Stimulated activated CD8-positive, alpha-beta memory T cell treated with anti-CD3 and anti-CD28 coated beads, Interleukin-7, amount 100 ng/mL, for 1 hour (primary cell): ENCODE measurements around the gene KCNH1.
"Not testable (repeated sequence)": the region's sequence is repeated elsewhere in the genome, so short reads cannot be mapped to it uniquely, and the experiment has no call there.

Experiments
- DNase-seq, 2 donors: peaks; one replicate each; pipeline ENCODE4 v3.0.0-alpha.2; 2020; ENCODE audit warnings: low read depth in 2 of 2

The KCNH1 gene

DNA sequence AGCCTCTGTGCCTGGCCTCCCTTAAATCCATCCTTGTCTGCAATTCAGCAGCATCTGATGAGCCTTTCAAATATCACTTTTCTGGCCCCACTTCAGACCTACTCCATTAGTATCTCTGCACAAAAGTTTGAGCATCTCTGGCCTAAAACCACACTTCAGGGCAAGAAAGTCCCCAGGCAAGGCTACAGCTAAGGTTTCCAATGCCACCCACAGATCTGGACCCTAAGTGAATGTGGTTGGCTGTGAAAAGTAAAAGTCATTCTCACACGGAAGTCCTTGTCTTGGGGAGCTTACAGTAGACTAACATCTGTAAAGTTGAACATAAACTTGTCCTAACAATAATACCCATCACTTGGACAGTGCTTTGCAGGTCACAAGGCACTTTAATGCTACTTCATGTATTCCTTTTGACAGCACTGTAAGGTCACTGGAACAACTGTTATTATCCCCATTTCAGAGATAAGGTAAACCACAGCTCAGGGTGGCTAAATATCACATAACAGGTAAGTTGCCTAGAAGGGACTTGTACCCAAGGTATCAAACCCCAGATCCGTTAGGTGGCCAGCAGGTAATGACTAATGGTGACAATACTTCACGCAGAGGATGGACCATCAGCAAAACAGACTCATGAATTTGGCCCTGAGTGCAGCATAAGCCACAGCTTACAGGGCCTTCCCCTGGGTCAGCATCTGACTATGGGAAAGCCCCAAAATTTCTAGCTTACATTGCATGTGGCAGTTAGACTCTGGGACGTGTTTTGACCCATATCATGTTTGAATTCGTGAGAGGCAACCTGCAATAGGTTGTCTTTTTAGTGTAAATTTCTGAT lies 449.3 kb downstream of the KCNH1 start:
- DNase-seq: no peak

DNA sequence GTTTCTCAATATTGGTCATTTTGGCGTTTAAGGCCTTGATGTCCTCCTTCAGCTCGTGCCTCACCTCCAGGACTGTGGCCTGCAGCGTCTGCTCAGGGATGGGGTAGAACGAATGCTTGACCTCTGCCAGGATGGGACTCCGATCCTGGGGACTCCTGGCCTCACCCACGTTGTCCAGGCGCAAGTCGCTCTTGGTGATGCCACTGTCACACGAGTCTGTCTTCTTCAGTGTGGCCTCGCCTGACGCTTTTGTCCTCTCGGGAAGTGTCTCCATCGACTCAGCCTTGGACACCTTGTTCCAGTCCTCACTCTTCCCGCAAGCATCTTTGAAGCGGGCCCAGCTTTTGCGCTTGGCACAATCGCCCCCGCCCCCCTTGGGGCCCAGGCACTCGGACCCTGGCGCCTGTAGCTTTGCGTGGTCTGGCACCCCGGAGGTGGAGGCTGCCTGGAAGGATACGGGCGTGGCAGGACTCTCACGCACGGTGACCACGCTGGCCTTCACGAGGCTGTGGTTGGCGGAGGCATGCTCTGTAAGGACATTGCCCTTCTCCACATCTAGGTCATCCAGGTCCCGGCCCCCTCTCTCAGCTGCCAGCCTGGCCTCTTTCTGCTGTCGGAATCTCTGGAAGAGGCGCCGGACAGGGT lies 450.4 kb downstream of the KCNH1 start:
- no peak for DNase-seq

DNA sequence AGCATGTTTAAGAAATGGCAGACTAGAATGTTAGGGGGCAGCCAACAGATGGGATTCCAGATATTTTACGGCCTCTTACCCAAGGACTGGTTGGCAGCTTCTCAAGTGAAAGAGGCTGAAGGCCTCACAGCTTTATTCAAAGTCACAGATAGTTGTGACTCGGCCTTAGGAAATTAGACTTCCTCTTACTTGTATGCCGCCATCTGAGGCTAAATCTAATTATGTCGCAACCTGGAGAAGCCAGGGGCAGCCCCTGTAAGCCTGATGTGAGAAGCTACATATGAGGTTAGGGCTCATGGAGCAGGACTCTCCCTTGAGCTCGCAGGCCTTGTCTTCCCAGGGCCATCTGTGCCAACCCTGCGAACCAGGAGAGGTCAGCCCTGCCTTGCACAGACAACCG lies 452.8 kb downstream of the KCNH1 start:
- no peak for DNase-seq

DNA sequence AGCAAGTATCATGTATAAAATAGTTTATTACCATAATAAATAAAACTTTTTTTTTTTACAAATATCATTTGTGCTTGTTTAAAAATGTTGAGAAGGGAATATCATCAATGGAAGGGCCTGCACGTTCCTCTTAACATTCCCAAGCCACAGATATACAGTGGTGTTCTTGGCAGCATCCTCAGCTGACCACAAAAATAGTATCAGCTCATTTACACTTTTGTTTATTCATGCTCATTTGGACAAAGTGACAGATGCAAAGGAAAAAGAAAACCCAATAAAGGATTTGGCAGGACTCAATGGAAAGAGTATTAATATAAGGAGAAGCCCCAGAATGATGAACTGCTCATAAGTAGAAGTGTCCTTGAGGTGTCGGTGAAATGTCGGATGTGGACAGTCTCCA lies 455.6 kb downstream of the KCNH1 start:
- no peak for DNase-seq

DNA sequence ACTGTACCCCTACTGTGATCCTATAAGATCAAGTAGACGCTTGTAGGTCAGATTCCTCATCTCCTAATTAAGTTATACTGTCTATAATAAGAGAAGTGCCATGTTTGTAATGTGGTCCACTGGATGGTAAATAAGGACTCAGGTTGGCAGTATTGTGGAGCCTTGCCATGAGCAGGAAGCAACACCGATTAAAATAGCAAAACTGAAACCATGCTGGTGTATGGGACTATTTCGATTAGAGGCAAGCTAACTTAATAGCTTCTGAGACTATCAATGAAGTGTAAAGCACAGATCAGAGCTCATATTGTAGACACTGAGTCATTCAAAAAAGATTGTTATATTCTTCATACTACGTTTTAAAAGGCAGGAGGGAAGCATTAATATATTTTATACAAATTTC lies 456.4 kb downstream of the KCNH1 start:
- DNase-seq: no peak

DNA sequence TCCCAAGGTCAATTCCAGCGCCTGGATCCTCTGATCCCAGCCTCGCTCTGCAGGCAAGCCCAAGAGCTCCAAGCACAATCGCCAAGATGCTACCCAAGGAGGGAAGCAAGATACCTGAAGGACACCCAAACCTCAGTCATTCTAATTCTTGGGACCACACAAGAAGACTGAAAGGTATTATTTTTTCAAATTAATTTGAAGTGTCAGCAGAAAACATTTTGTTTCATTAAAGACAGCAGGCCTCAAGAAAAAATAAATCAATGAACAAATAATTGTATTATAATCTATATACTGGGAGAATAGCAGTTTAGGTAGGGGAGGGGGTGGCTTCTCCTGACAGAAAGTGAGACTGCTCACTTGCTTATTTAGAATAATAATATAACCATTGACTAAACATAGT lies 457.4 kb downstream of the KCNH1 start:
- DNase-seq: no peak

DNA sequence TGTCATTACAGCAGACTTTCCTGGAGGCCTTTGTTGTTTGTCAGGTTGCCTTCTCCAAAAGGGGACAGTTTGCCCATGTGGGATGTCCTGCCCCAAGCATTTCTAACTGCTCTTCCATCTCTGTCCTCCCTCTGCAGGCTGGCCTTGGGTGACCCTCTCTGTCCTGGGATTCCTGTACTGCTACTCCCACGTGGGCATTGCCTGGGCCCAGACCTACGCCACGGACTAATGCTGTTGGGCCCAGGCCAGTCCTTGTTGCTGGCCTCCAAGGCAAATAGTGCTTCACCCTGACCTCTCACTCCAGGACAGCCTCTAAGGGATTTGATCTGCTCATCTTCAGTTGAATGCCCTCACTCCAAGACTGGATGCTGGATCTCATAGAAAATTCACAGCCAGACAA lies 459.8 kb downstream of the KCNH1 start:
- no peak for DNase-seq

DNA sequence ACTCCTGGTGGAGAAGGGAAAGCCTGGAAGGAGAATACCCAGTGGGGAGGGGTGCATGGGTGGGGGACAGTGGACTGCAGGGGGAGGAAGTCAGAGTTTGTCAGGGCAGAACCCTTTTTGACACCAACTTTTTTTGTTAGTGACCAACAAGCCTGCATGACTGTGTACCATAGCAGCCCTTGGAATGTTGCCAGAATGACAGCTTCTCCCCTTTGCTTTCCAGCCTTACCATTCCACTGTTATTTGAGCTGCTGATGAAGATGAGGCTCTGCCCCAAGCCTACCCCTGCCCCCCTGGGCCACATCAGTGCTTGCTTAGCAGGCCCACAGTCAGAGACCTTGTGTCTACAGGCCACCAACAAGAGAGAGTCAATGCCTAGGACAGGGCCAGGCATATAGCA lies 464.0 kb downstream of the KCNH1 start:
- DNase-seq: no peak

DNA sequence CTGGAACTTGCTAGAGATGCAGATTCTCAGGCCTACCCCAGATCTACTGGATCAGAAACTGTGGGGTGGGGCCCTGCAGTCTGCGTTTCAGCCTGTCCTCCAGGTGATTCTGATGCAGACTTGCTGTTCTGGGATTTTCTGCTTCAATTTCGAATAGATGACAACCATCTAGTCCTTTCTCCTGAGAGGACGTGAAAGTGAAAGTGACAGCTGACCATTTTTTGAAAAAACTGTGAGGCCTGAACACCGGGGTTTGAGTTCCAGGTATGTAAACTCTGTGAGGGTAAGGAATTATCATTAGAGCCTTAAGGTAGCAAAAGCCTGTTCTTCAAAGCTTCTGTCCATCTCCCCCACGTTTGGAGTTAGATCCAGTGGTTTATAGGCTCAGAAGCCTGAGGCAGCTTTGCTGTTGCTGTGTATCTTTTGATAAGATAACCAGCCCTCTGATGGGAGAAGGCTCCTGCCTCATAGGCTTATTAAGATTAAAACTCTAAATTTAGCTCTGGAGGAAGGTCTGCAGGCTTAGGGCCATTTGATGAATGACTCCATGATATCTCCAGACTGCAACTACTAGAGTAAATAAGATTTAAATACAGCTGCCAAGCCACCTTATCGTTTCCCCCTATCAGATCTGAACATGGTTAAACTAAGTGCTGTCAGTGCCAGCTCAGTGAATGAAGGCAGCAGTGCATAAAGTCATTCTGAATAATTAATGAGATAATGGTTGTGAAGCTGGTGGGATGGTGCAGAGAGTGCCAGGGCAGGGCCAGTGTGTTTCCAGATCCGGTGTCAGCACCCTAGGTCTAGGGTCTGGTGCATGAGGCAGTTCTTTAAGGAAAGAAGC lies 470.0 kb downstream of the KCNH1 start:
- DNase-seq: no peak

DNA sequence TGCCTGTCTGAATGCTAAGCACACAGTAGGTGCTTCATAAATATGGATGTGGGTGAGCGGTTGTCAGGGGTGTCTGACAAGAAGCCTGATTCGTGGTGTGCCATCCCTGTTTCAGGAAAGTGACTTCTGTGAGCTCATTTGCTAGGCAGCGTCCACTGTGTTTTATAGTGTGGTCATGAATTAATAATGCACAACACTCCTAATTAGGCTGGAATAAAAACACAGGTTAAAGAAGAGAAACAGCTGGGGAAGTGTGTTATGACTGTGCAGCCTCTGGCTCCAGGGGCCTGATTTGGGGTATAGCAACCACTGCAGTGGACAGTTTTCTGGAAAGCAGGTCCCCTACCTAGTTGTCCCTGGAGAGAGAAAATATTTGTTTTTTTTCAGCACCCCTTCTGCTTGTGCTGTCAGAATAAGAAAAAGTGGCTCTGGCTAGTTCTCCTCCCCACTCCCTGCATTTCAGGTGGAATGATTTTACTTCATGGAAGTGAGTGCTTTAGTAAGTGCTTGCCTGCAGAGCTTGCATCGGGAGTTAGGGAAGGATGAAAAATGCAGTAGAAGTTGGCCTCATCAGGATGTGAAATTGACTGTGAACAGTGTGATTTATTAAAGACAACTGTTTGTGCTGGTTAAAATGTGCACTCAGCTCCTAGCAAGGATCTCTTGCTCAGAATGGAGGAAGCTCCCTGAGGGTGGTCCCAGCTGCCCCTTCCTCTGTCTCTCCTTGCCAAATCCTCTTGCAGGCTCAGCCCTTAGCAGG lies 471.5 kb downstream of the KCNH1 start:
- no peak for DNase-seq

DNA sequence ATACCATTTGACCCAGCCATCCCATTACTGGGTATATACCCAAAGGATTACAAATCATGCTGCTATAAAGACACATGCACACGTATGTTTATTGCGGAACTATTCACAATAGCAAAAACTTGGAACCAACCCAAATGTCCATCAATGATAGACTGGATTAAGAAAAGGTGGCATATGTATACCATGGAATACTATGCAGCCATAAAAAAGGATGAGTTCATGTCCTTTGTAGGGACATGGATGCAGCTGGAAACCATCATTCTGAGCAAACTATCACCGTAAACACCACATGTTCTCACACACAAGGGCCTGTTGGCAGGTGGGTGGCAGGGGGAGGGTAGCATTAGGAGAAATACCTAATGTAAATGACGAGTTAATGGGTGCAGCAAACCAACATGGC lies 472.4 kb downstream of the KCNH1 start:
- not testable (repeated sequence) for DNase-seq

DNA sequence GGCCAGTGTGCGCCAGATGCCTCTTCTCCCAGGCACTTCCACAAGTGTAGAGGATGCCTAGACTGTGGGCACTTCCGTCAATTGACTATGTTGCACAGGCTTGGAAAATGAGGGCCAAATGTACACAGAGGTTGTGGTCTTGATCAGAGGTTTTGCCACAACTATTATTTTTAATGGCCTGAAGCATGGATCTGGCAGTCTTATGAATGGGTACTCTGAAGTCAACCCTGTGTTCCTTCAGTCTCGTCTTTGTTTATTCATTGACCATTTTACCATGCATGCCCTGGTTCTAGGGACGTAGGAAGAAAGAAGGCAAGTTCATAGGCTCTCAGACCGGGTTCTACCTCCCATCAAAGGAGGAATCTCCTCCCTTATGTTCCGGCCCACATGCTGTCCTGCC lies 476.1 kb downstream of the KCNH1 start:
- no peak for DNase-seq

DNA sequence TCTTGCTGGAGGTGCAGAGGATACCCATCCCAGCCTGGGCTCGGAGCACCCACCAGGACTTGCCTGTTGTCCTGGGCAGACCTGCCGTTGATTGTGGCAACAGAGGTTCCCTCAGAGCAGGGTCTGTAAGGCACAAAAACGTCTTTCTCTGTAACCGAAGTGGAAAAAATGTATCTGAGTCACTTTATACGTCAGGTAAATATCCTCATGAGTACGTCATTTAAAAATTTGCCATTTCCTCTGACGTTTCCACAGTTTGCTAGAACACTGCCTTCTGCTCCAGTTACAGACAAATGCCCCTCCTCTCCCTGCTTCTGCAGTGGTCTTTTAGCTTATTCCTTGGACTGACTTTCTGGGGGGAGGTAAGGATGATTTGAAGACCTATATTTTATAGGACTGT lies 478.4 kb downstream of the KCNH1 start:
- no peak for DNase-seq

DNA sequence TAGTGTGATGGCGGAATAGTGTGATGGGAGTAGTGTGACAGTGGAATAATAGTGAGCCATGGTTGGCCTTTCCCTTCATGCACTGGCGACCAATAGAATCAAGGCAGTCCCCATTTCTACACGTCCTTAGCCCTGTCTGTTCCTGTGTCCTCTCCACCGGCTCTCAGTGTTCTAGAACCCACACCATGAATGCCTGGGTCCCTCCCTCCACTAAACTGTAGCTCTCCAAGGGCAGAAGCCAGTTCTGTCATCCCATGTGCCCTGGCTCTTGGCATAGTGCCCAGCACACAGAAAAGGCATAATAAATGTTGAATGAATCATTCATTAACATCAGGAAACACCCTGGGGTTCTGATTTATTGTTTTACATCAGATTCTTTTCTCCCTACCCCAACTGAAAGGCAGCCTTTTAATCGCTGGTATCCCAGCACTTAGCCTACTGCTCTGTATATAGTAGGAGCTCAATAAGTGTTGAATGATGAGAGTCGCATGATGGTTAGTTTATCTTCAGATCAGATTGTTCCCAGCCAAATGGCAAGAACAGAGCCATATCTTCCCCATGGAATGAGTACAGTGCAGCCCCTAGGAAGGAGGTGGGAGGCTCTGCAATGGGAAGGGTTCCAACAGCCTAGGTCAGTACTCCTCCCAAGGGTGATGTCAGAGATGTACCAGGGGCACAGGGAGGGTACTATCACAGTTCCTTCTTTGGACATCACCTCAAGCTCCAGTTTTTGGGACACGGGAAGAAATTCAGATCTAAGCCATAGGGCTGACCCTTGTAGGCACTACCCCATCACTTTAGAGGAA lies 479.6 kb downstream of the KCNH1 start:
- DNase-seq: no peak

DNA sequence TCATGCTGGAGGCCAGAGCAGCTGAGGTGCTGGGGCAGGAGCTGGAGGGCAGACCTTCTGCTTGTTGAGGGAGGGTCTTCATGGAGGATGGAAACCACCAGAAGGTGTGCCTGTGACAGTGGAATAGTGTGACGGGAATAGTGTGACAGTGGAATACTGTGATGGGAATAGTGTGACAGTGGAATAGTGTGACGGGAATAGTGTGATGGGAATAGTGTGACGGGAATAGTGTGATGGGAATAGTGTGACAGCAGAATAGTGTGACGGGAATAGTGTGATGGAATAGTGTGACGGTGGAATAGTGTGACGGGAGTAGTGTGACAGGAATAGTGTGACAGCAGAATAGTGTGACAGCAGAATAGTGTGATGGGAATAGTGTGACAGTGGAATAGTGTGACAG lies 480.2 kb downstream of the KCNH1 start:
- DNase-seq: no peak

DNA sequence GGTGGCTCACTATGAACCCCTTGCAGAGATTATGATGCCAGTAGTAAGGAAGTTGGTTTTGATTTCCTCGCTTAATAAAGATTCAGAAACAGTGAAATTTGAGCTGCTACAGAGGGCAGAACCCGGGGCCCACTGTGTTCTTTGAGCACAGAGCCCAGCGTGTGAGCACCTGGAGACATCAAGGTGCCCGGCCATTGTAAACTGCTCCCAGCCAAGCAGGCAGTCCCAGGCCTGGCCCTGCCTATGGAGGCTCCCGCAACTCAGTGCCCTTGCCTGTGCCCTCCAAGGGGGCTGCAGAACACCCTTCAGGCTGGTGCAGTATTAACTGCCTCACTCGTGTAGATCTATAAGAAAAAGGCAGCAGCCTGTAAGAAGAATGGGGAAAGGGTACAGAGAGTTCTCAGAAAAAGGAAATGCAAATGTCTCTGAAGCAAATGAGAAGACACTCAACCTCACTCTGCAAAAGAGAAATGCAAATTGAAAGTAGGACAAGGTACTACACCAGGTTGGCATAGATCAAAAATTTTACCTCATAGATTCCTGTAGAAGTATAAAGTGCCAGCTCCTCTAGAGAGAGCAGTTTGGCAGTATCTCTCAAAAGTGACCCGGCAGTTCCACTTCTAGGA lies 481.5 kb downstream of the KCNH1 start:
- no peak for DNase-seq

DNA sequence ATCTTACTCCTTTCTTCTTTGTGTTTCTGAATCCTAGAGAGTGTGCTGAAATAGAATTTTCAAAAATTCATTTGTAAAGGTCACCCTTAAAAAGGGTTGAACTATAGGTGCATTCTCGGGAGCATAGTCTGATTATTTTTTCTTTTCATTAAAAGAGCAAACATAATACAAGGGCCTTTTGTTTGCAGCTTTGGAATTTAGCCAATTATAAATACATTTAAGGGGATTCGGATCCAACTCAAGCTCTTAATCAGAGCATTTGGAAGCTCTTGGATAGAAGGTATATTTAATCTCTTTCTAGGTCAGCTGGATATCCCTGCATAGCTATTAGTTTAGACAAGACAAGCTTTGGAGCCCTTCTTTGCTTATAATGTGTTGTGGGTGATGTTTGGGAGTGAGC lies 483.5 kb downstream of the KCNH1 start:
- no peak for DNase-seq

DNA sequence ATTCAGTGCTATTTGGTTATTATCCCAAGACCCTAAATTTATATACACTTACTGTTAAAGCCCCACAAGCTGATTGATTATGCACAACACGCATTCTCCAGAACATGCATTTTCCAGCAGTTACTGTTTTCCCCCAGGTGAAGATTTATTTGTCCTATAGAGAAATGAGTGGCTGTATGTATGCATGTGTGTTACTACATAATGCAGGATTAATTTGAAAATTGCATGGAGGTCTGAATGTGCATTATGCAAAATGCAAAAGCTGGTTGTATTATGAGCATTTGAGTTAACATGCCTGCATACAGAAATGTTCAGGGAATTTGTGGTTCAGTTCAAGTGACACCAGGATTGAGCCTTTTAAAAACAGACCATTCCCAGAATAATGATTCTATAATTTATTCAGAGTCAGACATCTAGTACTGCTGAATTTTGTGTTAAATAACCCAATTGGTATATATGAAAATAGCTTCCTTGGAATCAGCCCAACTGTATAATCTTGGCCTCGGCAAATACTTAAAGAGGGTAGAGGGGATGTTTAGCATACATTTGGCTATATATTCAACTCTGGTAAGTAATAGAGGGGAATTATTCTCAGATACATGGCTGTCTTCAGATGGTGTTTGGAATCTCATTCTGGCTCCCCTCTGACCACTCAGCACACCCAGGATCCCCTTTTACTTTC lies 485.2 kb downstream of the KCNH1 start:
- DNase-seq: no peak

DNA sequence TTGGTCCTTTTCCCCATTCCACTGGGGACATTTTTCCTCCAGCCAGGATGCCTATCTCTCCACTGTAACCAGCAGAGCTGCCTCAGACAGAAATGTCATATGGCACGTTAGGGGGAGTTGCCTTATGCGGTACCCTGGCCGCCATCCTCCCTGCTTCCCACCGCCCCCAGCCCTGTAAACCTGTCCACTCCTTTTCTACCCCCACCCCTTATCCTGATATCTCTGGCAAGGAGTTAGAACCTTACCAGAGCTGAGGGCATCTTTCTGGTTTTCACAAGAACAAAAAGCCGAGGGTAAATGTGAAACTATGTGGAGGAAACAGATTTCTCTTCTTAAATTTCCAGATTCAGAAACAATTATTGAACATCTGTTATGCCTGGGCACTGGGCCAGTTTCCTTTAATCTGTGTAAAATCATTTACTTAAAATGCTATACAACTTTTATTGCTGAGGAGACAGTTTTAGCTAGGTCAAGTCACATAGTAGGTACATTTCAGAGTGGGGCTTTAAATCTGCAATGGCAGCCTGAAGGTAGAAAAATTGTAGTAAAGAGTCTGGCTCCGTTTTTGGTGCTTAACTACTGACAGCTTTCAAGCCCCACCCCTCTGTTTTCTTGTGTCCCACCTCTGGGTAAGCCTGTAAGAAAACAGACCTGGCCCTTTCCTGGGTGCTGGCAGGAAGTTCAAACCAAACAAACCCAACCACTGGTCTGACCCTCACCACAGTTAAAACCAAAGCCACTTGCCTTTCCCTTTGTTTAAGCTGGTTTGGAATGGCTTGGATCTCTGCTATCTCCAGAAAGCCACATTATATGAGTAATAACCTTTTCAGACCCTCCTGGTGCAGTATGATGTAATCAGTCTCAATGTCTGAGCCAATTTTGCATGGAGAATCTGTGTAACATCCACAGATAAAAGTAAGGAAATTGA lies 486.3 kb downstream of the KCNH1 start:
- no peak for DNase-seq
